ENCODE results near the gene ERCC1. TPM values are rescaled to one million over a fixed set of nuclear protein-coding genes. Genes with fewer than 3 reads are reported as not detected.

The ERCC1 gene
- 25.8 TPM for total RNA-seq

DNA sequence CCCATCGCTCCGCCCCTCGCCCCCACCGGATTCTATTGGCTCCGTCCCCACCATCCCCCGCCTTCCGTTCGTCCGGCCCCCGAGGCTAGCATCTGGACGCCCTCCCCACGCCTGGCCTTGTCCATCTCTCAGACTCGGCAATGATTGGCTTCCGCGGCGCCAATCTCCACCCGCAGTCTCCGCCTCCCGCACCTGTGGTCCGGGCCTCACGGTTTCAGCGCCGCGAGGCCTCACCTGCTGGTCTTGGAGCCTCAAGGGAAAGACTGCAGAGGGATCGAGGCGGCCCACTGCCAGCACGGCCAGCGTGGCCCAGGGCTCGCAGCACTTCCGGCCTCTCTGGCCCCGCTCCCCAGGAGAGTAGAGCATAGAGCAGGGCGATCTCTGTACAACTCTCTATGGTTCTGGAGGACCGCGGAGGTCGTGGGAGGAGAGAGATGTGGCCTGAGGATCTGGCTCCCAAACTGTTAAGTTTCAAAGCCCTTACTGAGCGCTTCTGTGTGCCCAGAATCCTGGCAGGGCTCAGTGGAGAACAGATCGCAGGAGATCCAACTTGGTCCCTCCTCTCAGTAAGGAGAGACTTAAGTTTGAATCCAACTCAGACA, at the start of gene ERCC1:
TSS of gene ERCC1 (minus strand) at position 329 of the 602 bp plus-strand sequence. CDS start 543 bp downstream, outside the sequence.
- ATAC-seq (peak; percentile 91), DNase-seq (ENCODE audit: low spot score) (peak; percentile 98)

DNA sequence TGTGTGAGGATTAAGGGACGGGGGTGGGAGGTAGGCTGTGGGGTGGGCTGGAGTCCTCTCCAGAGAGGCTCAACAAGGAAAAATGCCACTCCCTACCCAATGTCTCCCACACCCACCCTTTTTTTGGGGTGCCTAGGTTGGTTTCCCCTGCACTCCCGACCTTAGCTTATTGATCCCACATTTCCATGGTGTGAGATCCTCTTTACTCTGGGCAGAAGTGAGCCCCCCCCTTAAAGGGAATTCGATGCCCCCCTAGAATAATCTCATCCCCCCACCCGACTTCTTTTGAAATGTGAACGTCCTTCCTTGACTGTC, 49.6 kb upstream of the ERCC1 start:
- DNase-seq (ENCODE audit: low spot score) = no peak
- ATAC-seq = no peak

DNA sequence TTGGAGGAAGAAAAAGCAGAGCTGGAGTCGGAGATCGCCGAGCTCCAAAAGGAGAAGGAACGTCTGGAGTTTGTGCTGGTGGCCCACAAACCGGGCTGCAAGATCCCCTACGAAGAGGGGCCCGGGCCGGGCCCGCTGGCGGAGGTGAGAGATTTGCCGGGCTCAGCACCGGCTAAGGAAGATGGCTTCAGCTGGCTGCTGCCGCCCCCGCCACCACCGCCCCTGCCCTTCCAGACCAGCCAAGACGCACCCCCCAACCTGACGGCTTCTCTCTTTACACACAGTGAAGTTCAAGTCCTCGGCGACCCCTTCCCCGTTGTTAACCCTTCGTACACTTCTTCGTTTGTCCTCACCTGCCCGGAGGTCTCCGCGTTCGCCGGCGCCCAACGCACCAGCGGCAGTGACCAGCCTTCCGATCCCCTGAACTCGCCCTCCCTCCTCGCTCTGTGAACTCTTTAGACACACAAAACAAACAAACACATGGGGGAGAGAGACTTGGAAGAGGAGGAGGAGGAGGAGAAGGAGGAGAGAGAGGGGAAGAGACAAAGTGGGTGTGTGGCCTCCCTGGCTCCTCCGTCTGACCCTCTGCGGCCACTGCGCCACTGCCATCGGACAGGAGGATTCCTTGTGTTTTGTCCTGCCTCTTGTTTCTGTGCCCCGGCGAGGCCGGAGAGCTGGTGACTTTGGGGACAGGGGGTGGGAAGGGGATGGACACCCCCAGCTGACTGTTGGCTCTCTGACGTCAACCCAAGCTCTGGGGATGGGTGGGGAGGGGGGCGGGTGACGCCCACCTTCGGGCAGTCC, 49.0 kb upstream of the ERCC1 start:
- no peak for ATAC-seq
- no peak for DNase-seq (ENCODE audit: low spot score)

DNA sequence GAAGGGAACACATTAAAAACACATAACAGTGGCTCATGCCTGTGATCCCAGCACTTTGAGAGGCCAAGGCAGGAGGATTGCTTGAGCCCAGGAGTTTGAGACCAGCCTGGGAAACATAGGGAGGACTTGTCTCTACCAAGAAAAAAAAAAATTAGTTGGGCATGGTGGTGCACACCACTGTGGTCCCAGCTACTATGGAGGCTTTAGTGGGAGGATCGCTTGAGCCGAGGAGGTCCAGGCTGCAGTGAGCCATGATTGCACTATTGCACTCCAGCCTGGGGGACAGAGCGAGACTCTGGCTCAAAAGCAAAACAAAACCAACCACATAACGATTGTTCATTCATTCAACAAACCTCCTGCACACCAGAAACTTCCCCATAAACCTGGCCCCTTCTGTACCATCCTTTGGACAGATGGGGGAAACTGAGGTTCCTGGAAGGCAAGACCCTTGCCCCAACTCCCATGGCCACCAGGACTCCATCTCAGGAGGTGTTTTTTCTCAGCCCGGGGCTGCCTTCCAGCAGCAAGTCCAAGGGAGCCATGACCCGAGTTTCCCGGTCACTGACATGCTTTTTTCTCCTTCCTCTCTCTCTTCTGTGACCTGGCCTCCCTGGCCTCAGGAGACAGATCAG, 48.3 kb upstream of the ERCC1 start:
- no peak for ATAC-seq

DNA sequence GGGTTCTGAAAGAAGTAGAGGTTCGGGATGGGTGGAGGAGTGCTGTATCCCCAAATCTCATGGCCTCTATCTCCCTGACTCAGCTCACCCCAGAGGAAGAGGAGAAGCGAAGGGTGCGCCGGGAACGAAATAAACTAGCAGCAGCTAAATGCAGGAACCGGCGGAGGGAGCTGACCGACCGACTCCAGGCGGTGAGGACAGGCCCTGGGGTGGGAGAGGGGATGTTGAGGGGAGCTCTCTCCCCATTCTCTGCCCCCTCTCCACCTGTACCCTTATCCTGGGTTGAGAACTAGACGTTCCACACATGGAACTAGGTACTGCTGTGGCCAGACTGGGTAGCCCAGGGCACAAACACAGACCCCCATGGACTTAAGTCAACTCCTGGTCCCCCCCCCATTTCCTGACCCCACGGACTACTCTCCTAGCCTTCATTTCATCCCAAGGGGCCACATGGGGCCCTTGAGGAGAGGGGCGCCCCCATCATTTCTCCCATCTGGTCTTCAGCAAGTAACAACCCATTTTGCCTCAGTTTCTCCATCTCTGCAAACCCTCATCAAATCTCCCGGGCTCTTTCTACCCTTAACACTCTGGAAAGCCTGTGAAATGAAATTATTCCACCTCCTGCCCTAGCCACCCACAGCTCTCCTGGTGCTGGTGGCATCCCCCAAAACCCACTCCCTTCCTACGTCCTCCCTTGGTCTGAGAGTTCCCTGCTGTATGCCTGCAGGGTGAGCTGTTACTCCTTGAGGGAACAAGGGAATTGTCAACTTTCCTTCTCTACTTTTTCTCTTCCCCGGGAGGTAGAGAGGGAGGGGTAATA, 47.6 kb upstream of the ERCC1 start:
- DNase-seq (ENCODE audit: low spot score) (no peak), ATAC-seq (no peak)

More for the DNA sequence above, 48.3 kb upstream of the ERCC1 start:
- no peak for DNase-seq (ENCODE audit: low spot score)

DNA sequence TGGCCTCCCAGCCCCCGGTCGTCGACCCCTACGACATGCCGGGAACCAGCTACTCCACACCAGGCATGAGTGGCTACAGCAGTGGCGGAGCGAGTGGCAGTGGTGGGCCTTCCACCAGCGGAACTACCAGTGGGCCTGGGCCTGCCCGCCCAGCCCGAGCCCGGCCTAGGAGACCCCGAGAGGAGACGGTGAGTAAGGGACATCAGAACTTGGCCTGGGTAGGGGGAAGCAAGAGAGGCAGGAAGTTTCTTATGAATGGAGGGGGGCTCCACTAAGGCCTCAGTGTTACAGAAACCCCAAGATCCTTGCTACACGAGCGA, 47.0 kb upstream of the ERCC1 start:
- ATAC-seq (no peak), DNase-seq (ENCODE audit: low spot score) (no peak)

DNA sequence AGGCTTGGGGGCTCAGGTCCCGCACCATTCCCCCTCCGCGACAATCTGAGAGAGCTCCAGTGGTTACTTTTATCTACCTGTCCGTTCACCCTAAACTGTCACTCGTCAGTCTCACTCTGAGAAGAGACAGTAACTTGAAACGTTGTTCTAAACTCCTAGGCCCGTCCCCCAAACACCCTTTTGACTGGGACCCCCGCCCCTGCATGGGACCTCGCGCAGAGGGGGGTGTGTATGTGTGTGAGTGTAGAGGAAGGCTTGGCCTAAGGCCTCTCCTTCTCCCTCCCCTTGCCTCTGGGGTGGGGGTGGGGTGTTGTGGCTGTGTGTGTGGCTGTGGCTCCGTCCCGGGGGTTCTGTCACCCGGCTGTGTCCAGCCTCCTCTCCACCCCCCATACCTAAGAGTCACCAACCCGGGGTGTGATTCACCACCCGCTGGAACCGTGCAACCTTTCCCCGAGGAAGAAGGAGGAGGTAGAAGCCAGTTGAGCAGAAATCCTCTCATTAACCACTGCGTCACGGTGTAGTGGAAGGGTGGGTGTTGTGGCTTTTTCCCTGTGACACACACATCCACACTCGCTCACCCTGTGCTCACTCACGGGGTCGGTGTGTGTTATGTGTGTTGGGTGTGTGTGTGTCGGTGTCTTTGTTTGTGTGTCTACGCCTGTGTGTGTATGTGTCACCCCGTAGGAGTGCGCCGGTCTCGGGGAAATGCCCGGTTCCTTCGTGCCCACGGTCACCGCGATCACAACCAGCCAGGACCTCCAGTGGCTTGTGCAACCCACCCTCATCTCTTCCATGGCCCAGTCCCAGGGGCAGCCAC, 46.4 kb upstream of the ERCC1 start:
- ATAC-seq (no peak), DNase-seq (ENCODE audit: low spot score) (no peak)

DNA sequence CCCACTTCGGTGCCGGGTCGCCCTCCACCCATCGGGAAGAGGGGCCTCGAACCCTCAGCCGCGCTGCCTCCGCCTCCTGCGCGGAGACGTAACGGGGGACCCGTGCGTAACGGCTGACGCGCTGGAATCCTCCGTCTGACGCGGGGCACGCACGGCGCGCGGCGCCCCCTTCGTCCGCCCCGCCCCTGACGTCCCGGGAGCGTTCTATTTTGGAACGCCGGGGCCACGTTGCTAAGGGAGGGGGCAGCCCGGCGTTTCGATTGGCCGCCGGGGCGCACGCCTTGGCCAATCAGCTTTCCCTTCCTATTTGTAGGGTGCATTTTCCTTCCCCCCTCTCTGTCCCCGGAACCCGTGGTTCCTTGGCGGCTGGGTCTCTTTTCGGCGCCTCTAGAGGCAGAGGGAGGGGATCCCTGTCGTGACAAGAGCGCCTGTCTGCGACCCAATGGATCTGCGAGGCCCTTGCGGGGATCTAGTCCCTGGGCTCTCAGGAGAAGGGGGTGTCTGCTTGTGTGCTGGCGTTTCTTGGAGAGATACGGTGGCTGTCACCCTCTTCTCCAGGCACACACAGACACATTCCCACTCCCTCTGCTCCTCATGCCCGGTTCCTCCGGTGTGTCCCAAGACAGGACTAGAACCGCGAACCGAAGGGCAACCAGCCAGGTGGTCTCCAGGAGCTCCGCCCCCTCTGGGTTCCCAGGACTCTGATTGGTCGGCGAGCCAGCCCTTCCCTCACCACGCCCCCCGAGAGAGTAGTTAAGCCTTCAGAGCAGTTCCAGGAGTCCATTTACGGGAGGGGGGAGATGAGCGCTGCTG, 45.6 kb upstream of the ERCC1 start:
- ATAC-seq (peak; percentile 83), DNase-seq (ENCODE audit: low spot score) (peak; percentile 92)

DNA sequence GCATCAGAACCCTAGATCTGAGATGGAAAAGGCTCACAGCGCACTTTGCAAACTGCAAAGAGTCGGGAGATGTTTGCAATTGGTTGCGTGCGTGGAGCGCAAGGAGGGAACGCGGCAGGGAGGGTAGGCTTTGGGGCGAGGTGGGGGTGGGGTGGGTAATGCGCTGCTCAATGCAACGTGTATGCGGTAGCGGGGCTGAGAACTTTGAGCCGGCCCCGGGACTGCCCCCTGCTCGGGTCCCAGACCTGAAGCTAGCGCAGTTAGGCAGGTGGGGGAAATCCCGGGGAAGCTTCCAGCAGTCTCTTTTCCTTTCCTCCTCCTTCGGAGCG, 45.0 kb upstream of the ERCC1 start:
- ATAC-seq (peak; percentile 45), DNase-seq (ENCODE audit: low spot score) (no peak)

DNA sequence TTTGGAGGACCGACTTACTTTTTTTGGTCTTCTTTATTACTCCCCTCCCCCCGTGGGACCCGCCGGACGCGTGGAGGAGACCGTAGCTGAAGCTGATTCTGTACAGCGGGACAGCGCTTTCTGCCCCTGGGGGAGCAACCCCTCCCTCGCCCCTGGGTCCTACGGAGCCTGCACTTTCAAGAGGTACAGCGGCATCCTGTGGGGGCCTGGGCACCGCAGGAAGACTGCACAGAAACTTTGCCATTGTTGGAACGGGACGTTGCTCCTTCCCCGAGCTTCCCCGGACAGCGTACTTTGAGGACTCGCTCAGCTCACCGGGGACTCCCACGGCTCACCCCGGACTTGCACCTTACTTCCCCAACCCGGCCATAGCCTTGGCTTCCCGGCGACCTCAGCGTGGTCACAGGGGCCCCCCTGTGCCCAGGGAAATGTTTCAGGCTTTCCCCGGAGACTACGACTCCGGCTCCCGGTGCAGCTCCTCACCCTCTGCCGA, 44.5 kb upstream of the ERCC1 start:
- DNase-seq (ENCODE audit: low spot score) = no peak
- ATAC-seq = no peak

DNA sequence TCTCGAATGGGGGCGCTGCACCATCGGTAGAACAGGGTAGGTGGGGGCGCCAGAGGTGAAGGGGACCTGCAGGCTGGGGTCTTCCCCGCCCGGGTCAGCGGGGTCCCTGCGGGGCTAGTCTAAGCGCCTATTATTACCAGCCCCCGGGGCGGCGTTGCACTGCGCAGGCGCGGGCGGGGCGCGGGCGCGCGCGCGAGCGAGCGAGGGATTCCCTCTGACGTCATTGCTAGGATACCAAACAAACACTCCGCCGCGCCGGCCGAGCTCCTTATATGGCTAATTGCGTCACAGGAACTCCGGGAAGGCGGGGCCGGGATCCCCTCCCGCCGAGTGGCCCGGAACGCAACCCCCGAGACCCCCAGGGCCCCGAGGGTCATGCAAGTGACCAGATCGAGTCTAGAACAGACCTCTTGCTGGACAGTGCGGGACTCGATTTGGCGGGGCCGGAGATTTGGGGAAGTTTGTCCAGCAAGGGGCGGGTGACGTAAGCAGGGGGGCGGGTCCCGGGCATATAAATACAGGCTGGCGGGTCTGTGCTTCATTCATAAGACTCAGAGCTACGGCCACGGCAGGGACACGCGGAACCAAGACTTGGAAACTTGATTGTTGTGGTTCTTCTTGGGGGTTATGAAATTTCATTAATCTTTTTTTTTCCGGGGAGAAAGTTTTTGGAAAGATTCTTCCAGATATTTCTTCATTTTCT, 43.9 kb upstream of the ERCC1 start, which contains the start of gene FOSB:
TSS of gene FOSB (plus strand) at position 541 of the 703 bp plus-strand sequence. CDS start 591 bp downstream, outside the sequence.
- peak; percentile 62 for ATAC-seq
- DNase-seq (ENCODE audit: low spot score) = peak; percentile 96

DNA sequence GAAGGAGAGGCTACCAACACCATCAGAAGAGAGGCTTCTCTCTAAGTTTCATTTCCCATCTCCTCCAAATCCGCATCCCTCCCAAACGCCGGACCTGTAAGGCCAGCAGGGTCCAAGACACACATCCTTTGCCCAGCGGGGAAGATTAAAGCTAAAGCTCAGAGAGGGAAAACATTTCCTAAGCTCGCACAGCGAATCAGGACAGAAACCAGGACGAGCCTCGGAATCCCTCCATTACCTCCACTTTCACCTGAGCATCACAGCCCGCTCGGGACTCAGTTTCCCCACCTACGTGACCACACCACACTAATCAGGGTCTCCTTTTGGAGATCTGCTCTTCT, 43.4 kb upstream of the ERCC1 start:
- DNase-seq (ENCODE audit: low spot score) (no peak), ATAC-seq (no peak)

DNA sequence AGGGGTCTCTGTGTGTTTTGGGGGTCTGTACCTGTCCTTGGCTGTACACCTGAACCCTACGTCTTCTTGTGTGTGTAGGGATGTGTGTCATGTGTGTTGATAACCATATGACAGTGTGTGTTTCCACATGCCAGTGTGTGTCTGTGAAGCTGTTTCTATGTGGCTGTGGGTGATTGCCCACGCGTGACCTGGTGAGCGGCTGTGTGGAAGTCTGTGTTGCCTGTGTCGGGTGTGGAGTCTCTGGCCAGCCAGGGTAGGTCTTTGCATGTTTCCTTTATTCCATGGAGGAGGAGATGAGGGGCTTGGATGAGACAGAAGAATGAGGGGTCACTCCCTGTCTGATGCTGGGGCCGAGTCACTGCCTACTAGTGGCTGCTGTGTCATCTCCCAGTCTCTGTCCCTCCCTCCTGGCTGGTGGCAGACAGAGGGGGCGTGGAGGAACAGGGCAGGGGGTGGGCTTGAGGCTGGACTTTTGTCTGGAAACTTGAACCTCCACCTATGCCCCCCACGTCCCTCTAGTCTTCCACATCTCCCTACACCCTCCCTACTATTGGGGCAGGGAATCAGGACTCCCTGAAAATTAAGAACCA, 41.2 kb upstream of the ERCC1 start:
- ATAC-seq = no peak
- DNase-seq (ENCODE audit: low spot score) = no peak

DNA sequence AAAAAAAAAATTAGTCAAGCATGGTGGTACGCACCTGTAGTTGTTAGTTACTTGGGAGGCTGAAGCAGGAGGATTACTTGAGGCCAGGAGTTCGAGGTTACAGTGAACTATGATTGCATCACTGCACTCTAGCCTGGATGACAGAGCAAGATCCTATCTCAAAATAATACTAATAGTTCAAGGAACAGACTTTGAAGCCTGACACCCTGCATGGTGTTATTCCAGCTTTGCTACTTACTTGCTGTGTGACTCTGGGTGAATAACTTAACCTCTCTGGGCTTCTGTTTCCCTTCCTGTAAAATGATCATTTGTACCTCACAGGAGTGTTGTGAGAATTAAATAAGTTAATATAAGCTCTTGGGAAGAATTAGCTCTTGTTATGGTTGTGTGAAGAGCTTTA, 40.6 kb upstream of the ERCC1 start:
- ATAC-seq (no peak), DNase-seq (ENCODE audit: low spot score) (no peak)

DNA sequence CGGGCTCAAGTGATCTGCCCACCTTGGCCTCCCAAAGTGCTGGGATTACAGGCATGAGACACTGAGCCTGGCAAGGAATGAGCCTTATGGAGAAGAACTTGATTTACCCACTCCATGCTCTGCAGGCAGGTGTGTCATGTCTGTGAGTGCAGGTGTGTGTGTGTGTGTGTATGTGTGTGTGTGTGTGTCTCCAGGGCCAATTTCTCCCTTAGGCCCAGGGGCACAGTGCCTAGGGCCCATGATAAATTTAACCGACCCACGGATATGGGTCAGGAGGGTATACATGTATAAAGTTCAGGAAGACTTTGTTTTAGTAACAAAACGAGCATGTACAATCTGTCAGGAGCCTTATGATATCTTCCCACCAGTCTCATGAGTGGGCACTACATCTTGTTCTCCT, 39.5 kb upstream of the ERCC1 start:
- ATAC-seq = no peak

DNA sequence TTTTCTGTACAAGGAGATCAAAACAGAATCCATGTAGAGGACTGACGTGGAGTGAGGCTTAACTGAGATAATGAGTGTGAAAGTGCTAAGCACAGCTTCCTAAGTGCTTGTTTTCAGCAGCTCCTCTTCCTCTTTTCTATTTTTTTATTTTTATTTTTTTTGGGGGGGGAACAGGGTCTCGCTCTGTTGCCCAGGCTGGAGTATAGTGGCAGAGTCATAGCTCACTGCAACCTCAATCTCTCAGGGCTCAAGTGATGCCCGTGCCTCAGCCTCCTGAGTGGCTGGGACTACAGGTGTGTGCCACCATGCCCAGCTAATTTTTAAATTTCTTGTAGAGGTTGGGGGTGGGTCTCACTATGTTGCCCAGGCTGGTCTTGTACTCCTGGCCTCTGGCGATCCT, 38.5 kb upstream of the ERCC1 start:
- DNase-seq (ENCODE audit: low spot score) (no peak), ATAC-seq (no peak)

More for the DNA sequence above, 39.5 kb upstream of the ERCC1 start:
- DNase-seq (ENCODE audit: low spot score) = no peak

DNA sequence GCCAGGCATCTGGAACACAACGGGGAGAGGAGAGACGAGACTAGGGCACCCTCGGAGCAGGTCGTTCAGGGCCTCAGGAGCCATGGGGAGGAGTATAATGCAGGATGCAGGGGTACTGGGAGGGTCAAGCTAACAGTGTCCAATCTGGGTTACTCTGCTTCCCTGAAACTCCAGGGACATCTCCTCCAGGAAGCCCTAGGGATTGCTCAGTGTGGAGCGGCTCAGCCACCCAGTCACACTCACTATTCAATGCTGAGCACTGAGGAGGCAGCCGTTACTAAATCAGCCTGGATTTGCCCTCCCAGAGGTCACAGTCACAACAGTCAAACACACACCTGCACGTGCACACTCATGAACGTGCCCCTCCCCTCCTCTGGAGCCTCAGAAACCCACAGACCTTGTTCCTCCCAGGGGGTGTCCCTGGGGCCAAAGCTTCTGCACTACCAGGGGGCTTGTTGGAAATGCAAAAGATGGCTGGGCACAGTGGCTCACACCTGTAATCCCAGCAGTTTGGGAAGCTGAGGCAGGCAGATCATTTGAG, 37.2 kb upstream of the ERCC1 start:
- no peak for ATAC-seq
- no peak for DNase-seq (ENCODE audit: low spot score)

DNA sequence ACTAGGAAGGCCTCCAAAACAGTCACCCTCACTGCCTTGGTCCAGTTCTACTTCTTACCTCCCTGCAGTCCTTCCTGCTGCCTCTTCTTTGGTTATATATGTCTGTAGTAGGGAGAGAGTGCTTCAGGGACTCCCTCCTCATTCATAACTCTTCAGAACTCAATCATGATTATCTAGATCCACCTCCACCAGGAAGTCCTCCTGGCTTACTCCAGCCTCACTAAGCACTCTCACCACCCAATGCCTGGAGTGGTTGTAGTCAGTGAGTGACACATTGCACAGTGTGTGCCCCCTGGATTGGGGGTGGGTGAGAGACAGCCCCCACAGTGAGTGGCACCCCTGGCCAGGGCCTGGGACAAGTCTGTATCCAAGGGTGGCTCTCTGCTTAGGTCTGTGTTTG, 34.1 kb upstream of the ERCC1 start:
- DNase-seq (ENCODE audit: low spot score) (no peak), ATAC-seq (no peak)

DNA sequence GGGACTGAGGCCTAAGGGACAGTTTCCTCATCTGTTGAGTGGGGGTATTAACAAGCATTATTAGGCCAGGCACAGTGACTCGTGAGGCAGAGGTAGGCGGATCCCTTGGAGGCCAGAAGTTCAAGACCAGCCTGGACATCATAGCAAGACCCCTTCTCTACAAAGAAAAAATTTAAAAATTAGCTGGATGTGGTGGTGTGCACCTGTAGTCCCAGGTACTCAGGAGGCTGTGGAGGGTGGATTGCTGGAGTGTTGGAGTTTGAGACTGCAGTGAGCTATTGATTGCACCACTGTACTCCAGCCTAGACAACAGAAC, 32.7 kb upstream of the ERCC1 start:
- ATAC-seq (no peak), DNase-seq (ENCODE audit: low spot score) (no peak)
